HL-60/S4 treated with retinoic acid at 250 ng/mL for 4 days and 3 days (cell line): ENCODE data around the gene RASL10B.
"Not testable (repeated sequence)": the region's sequence is repeated elsewhere in the genome, so short reads cannot be mapped to it uniquely, and the experiment has no call there.

Experiments
- in situ Hi-C: fragments of 300-500 bp; cut with MboI; formaldehyde crosslinking; loops from 2 replicates; pipeline ENCODE4 v1.7.0; 2022; ENCODE audit warnings: low sequenced_read_pairs

The RASL10B gene, protein sequence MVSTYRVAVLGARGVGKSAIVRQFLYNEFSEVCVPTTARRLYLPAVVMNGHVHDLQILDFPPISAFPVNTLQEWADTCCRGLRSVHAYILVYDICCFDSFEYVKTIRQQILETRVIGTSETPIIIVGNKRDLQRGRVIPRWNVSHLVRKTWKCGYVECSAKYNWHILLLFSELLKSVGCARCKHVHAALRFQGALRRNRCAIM

GRCh38 chr17:35731239-35731916 is at the start of gene RASL10B:
Gene RASL10B, plus strand, starts transcription at chr17:35731639. Its CDS starts 3,546 bp downstream, at chr17:35735185.
- in situ Hi-C loops, result loop anchor here (25.0 kb wide), 2 partner anchors 119 to 419 kb away; no protein-coding TSS in a partner anchor

DNA sequence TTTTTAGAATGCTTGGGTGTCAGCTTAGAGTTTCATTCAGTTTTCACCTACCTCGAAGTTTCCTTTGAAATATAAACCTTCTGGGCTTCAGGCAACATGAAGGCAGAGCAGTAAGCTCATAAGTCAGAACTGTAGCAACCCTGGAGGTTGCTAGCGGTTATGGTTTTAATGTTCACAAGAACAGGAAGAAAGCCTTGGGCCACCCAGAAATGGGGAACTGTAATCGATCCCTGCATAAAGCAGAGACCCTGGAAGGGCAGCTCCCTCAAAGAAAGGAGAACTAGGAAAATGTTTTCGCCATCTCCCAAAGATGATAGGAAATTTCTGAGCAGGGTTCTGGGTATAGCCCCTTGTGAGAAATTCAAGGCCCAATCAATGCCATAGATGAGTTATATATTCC is 47.8 kb upstream of the RASL10B start:
- in situ Hi-C loops, result no loop called here

DNA sequence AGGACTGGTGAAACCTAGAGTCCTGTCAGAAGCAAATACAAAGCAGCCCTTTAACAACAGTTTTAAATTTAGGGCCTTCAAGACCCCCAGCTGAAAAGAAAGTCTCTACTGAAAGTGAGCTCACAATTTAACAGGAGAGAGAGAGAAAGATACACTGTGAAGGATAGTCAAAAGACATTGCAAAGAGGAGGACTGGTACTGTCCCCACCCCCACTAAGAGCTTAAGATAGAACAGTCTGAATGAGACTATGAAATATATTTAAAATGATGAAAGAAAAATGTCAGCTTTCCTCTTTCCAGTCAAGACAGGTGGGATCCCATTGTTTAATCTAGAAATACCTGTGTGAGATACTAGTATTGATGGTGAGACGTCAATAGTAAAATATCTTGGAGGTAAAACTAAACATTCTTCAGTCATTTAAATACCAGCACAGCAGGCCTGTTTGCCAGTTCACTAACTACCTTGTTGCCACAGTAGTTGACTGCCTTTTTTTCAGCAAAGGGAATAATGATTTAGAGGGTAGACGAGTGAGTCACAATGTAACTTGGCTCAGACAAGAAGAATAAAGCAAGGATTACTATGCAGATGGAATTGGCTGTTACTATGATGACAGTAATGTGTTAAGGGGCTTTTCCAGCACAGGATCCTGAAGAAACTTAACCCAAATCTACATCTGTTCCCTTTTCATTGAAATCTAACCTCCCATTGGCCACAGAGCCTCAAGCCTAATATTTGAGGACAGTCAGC is 47.2 kb upstream of the RASL10B start:
- in situ Hi-C loops, result no loop called here

DNA sequence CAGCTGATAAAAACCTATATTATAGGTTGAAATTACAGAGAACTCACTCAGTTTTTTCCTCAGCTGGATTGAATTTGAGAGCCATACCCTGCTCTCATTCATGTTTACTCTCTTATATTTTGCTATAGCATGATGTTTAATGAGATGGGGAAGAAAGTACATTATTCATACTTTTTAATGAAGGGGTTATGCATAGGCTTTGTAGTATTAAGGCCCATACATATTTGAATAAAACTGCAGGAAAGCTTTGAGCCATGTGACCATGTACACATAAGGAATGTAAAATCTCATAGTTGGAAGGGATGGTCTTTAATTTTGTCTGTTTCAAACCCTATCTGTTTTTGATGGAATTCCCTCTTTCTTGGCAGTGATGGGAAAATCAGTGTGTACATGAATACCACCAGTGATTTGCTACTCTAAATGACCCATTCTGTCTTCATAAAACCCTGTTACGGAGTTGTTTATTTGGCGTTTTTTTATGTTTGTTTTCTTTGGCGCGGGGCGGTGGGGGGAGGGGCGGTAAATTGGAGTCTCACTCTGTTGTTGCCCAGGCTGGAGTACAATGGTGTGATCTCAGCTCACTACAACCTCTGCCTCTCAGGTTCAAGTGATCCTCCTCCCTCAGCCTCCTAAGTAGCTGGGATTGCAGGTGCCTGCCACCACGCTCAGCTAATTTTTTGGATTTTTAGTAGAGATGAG is 38.8 kb upstream of the RASL10B start:
- in situ Hi-C loops, result no loop called here

DNA sequence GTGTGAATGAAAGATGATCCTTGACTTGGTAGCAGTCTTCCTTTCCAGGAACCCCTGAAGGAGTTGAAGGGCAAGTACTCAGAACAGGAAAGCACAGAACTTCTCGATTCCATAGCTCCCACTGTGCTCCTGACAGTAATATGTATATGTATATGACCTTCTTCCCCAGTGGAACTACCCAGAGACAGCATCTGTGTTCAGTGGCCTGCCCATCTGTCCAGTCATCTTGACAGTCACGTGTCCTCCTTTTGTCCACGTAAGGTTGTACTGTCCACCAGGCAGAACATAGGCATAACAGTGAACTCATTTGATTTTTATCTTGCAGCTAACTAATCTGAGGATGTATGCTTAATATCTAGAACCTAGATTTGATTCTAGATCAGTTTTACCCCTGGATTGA is 37.8 kb upstream of the RASL10B start:
- in situ Hi-C loops, result no loop called here

GRCh38 chr17:35694906-35695305 is 36.5 kb upstream of the RASL10B start:
- in situ Hi-C loops, result no loop called here

DNA sequence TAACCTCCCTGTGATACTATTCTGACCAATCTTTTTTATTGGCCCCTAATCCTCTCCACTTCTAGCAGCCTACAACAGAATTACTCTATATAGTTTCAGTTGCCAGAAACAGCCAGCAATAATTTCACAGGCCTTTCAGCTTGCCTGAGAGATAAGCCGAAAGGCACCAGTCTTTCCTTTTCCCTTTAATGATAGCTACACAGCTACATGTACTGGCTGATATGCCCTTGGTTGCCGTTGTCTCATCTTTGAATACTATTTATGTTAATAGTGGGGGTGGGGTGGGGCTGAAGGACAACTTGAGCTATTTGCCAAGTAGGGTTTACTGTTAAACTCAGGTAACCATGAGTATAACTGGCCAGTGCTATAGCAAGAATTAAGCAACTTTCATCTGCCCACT is 35.8 kb upstream of the RASL10B start:
- in situ Hi-C loops, result no loop called here

- in situ Hi-C loops, result no loop called here
Observed at GRCh38 chr17:35698800-35699199, 32.6 kb upstream of the RASL10B start.

GRCh38 chr17:35700150-35700549 is 31.3 kb upstream of the RASL10B start:
- in situ Hi-C loops, result no loop called here

DNA sequence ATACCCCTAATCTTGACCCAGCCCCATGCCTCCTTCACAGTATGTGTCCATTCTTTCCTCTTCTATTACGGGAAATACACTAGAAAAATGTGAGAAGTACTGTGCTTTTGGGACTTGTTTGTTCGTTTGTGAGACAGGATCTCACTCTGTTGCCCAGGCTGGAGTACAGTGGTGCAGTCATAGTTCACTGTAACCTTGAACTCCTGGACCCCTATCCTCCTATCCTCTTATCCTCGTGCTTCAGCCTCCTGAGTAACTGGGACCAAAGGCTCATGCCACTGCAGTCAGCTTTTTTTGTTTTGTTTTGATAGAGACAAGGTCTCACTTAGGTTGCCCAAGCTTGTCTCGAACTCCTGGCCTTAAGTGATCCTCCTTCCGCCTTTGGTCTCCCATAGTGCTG is 29.9 kb upstream of the RASL10B start:
- in situ Hi-C loops, result no loop called here

DNA sequence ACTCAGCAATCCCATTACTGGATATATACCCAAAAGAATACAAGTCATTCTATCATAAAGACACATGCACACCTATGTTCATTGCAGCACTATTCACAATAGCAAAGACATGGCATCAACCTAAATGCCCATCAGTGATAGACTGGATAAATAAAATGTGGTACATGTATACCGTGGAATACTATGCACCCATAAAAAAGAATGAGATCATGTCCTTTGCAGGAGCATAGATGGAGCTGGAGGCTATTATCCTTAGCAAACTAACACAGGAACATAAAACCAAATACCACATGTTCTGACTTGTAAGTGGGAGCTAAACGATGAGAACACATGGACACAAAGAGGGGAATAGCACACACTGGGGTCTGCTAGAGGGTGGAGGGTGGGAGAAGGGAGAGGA is 28.1 kb upstream of the RASL10B start:
- in situ Hi-C loops, result not testable (repeated sequence)

- in situ Hi-C loops, result no loop called here
Observed at GRCh38 chr17:35705230-35705629, 26.2 kb upstream of the RASL10B start.

DNA sequence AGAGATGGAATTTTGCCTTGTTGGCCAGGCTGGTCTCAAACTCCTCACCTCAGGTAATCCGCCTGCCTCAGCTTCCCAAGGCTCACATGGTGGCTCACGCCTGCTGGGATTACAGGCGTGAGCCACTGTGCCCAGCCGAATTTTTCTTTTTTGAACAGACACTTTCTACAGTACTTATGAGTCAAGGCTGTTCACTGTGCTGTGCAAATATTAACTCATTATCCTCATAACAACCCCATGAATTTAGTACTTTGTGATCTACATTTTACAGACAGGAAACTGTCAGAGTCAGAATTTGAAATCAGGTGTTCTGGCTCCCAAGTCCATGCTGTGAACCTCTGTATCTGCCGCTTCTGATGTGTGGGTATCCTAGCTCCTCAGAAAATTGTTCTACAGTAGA is 25.7 kb upstream of the RASL10B start:
- in situ Hi-C loops, result no loop called here

GRCh38 chr17:35708149-35708548 is 23.3 kb upstream of the RASL10B start:
- in situ Hi-C loops, result no loop called here

- in situ Hi-C loops, result no loop called here
Observed at GRCh38 chr17:35708951-35709350, 22.5 kb upstream of the RASL10B start.

DNA sequence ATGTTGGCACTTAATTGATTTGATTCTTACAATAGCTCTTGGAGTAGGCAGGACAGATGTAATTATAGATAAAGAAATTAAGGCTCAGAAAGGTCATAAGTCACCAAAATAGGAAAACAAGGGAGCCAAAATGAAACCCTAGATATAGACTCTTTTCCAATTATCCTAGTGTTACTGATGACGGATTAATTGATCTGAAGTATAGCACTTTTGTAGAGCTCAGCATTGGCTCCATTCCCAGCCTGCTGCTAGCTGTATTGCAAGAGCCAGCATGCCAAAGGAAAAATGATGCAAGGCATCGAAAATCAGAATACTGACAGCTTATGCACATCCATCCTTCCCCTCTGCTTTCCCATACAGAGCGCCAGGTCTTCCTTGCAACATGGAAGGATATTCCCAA is 21.6 kb upstream of the RASL10B start:
- in situ Hi-C loops, result no loop called here

DNA sequence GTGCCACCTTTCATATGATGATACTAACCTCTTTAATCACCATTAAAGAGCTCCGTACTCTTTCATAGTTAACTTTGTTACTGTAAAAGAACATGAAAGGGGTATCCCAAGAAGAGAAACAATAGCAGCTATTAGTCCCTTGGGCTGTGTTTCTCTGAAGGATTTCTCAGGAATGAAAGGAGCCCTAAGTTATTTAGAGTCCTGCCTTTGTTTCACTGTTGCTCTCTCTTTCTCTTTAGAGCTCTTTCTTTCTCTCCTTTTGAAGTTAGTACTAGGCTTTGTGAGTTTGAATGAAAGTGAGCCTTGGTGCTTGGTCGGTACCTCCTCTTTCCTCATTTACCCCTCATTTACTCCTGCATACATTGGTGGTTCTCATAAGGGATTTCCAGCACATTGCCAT is 20.5 kb upstream of the RASL10B start:
- in situ Hi-C loops, result no loop called here

DNA sequence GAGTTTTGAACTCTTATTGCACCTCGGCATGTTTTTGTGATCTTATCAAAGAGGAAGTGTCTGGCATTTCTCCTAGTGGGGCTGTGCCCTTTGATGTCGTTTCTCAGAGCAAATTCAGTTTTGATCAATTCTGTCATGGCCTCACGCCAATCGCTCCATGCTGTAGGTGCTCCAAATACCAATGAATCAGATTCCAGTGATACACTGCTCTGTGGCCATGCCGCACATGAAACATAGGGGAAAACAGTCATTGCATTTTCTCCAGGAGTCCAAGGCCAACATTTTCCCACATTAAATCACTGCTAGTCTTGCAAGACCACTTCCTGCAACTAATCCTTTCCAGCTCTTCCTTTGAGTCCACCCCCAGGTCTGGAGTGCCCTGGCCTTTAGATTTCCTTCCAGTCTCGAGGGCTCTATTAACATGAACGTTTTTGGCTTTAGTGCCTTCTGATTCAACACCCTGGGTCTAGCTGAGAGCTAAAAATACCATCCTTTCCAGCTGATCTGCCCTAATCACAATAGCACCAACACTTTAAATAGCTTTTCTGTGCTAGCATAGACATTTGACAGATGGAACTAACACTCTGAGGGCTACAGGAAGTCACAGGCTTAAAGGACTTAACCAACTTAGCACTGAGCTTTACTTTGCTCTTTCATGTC is 18.2 kb upstream of the RASL10B start:
- in situ Hi-C loops, result no loop called here

GRCh38 chr17:35714988-35715387 is 16.5 kb upstream of the RASL10B start:
- in situ Hi-C loops, result no loop called here

DNA sequence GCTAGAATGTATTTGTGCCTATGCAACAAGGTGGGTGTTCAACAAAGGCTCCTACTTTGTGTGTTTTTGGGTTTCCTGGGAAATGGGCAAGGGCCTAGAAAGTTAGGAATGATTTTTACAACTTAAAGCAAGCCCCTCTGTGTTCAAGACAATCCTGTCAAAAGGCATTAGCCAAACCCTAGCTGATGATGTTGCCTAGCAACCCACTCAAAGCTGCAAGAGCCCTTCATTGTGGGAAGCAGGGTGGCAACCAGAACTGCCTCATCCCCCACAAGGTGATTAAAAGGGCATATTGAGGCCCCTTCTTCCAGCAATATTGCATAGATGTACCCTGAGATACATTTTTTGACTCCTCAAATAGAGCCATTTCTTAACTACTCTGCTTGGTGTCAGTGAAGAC is 16.0 kb upstream of the RASL10B start:
- in situ Hi-C loops, result no loop called here

GRCh38 chr17:35716173-35716572 is 15.3 kb upstream of the RASL10B start:
- in situ Hi-C loops, result no loop called here
